Neutrophil (primary cell): ENCODE results near the gene CHMP1B.

Experiments
- H3K27ac ChIP-seq: fragments of 200-600 bp; sonication (generic); 2 replicates; pipeline ENCODE4 v1.5.1; 2016; ENCODE audit warnings: mild to moderate bottlenecking, moderate library complexity
- H3K27me3 ChIP-seq: fragments of 200-600 bp; sonication (generic); 2 replicates; pipeline ENCODE4 v1.6.0; 2016; ENCODE audit warnings: mild to moderate bottlenecking
- H3K36me3 ChIP-seq: fragments of 200-600 bp; sonication (generic); 2 replicates; pipeline ENCODE4 v1.5.1; 2017
- H3K4me1 ChIP-seq, 2 experiments: fragments of 200-600 bp in 1 of 2; sonication (generic) in 1 of 2; 1 replicate in 1 of 2; 2 replicates in 1 of 2; pipeline versions ENCODE4 v1.5.1 to v1.6.1; 2013 to 2016; ENCODE audit warnings: low read depth in 1 of 2, low read length in 1 of 2, mild to moderate bottlenecking in 1 of 2, moderate library complexity in 1 of 2; ENCODE audit not compliant: control insufficient read depth in 1 of 2, insufficient read depth in 1 of 2
- H3K4me3 ChIP-seq, 2 experiments: fragments of 200-600 bp in 1 of 2; sonication (generic) in 1 of 2; 1 replicate in 1 of 2; 2 replicates in 1 of 2; pipeline ENCODE4 v1.5.1; 2013 to 2016; ENCODE audit warnings: low read depth in 1 of 2, low read length in 1 of 2, mild to moderate bottlenecking in 1 of 2, moderate library complexity in 1 of 2
- H3K9me3 ChIP-seq: fragments of 200-600 bp; sonication (generic); 2 replicates; pipeline ENCODE4 v1.5.1; 2016
- TF ChIP-seq, protein P1 (sequence below): fragments of 200-600 bp; sonication (generic); IDR thresholded peaks from 2 replicates; pipeline ENCODE4 v1.5.1; 2016; ENCODE audit warnings: antibody characterized with exemption

CHMP1B gene

DNA sequence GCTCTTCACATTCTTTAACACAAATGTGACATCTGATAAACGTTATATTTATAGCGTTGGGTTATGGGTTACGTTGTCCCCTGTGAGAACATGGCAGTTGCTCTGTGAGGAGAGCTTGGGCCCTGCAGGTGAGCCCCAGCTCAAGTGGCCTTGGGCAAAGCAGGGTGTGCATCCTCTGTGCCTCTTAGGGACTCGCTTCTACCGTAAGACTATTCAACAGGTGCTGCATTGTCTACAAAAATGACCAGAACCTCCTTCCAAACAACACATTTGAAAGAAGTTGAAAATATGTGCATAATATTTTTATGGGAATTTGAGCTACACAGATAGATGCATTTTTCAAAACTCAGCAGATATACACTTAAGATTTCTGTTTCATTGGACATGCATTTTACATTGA, 16.4 kb upstream of the CHMP1B start:
- H3K27me3 ChIP-seq = peaks cover 7% of the 10 kb centered on the region
- H3K4me1 ChIP-seq = no peaks in the 10 kb centered on the region
- H3K27ac ChIP-seq = no peak overlapping the region
- H3K9me3 ChIP-seq = no peaks in the 10 kb centered on the region
- H3K36me3 ChIP-seq = no peaks in the 10 kb centered on the region
- no peak overlapping the region for H3K4me3 ChIP-seq
- TF ChIP-seq, protein P1, sequence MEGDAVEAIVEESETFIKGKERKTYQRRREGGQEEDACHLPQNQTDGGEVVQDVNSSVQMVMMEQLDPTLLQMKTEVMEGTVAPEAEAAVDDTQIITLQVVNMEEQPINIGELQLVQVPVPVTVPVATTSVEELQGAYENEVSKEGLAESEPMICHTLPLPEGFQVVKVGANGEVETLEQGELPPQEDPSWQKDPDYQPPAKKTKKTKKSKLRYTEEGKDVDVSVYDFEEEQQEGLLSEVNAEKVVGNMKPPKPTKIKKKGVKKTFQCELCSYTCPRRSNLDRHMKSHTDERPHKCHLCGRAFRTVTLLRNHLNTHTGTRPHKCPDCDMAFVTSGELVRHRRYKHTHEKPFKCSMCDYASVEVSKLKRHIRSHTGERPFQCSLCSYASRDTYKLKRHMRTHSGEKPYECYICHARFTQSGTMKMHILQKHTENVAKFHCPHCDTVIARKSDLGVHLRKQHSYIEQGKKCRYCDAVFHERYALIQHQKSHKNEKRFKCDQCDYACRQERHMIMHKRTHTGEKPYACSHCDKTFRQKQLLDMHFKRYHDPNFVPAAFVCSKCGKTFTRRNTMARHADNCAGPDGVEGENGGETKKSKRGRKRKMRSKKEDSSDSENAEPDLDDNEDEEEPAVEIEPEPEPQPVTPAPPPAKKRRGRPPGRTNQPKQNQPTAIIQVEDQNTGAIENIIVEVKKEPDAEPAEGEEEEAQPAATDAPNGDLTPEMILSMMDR = no peak

DNA sequence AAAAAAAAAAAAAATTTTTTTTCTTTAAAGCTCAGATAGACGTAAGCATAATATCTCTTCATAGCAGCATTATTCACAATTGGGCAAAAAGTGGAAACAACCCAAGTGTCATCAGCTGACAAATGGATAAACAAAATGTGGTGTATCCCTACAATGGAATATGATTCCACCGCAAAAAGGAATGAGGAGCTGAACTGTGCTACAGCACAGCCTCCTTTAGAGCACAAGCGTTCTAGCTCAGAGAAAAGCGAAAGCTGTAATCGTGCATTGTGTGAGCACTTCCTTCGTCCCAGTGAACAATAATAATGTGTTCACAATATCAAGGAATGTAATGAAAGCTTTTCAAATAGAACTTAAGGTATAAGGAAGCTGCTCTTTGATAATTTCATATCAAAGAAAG, 11.7 kb upstream of the CHMP1B start:
- Histone ChIP-seq H3K4me1 (no peaks in the 10 kb centered on the region), H3K9me3 (no peaks in the 10 kb centered on the region), H3K27ac (no peak overlapping the region), H3K4me3 (no peak overlapping the region), H3K27me3 (peaks cover 7% of the 10 kb centered on the region), H3K36me3 (no peaks in the 10 kb centered on the region)
- TF ChIP-seq, protein P1 = no peak

DNA sequence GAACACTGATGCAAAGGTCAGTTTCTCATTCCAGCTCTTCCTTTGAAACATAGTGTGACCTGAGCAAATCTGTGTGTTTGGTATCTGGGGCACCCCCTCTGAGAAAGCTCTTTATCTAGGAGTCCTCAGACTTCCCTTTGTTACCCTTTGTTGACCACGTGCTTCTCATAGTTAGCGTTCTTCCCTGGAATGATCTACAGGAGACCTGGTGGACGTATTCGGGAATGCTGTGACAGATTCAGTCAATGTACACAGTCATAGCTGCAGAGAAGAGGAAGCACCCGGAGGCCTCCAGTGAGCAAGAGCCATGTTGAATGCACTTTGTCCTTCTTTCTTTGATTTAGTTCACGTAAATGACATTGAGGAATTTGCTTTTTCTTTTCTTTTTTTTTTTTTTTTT, 10.7 kb upstream of the CHMP1B start:
- H3K27ac ChIP-seq = no peak overlapping the region
- no peaks in the 10 kb centered on the region for H3K9me3 ChIP-seq
- TF ChIP-seq, protein P1 = no peak
- H3K27me3 ChIP-seq = peaks cover 7% of the 10 kb centered on the region
- H3K36me3 ChIP-seq = no peaks in the 10 kb centered on the region
- H3K4me3 ChIP-seq = no peak overlapping the region
- no peaks in the 10 kb centered on the region for H3K4me1 ChIP-seq

DNA sequence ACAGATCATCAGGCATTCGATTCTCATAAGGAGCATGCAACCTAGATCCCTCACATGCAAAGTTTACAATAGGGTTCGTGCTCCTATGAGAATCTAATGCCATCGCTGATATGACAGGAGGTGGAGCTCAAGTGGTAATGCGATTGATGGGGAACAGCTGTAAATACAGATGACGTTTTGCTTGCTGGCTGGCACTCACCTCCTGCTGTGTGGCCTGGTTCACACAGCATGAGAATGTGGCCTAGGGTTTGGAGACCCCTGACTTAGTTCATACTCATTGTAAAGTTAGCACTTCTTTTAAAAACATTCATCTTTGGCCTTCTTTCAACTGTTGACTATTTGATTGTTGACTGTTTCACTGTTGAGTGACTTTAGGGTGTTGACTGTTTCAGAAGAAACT, 8.7 kb upstream of the CHMP1B start:
- H3K36me3 ChIP-seq = no peaks in the 10 kb centered on the region
- no peaks in the 10 kb centered on the region for H3K9me3 ChIP-seq
- H3K4me3 ChIP-seq = no peak overlapping the region
- TF ChIP-seq, protein P1 = no peak
- H3K4me1 ChIP-seq = no peaks in the 10 kb centered on the region
- H3K27ac ChIP-seq = no peak overlapping the region
- peaks cover under 1% of the 10 kb centered on the region for H3K27me3 ChIP-seq

DNA sequence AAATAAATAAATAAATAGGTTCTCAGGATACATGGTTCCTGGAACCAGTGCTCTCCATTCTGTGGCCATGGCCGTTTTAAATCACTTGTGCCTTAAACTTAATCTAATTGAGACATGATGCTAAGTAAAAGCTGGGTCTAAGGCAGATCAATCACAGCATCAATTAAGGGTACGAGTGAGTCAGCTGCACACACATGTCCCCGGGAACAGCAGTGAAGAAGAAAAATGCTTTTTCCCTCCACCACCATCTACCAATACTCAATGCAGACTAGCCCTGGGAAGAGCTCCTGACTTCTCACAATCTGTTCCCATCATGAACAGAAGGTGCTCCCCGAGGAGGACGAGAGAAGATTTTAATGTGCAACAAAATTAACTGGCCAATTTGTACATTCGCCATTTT, 6.8 kb upstream of the CHMP1B start:
- no peak overlapping the region for H3K27ac ChIP-seq
- TF ChIP-seq, protein P1 = no peak
- H3K36me3 ChIP-seq = no peaks in the 10 kb centered on the region
- H3K9me3 ChIP-seq = no peaks in the 10 kb centered on the region
- H3K4me3 ChIP-seq = no peak overlapping the region
- H3K4me1 ChIP-seq = peaks cover 0 to 1% of the 10 kb centered on the region in 2 experiments
- no peaks in the 10 kb centered on the region for H3K27me3 ChIP-seq

DNA sequence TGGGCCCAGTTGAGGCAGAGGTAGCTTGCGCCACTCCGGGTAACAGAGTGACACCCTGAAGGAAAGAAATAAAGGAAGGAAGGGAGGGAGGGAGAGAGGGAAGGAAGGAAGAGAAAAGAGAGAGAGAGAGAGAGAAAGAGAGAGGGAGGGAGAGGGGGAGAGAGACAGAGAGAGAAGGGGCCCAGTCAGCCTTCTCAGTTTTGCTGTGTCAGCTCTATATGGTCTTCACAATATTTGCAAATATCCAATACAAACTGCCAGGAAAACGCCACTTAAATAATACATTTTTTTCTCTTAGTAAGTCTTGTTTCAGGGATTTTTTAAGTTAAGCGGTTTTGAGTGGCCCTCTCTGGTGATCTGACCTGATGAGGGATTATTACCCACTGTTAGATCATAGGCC, 5.6 kb upstream of the CHMP1B start:
- Histone ChIP-seq H3K9me3 (no peaks in the 10 kb centered on the region), H3K27ac (no peak overlapping the region), H3K4me1 (peaks cover 11 to 13% of the 10 kb centered on the region in 2 experiments), H3K27me3 (no peaks in the 10 kb centered on the region), H3K4me3 (no peak overlapping the region), H3K36me3 (no peaks in the 10 kb centered on the region)
- TF ChIP-seq, protein P1 = no peak
